Measurements from ENCODE around the gene ABHD15.

DNA sequence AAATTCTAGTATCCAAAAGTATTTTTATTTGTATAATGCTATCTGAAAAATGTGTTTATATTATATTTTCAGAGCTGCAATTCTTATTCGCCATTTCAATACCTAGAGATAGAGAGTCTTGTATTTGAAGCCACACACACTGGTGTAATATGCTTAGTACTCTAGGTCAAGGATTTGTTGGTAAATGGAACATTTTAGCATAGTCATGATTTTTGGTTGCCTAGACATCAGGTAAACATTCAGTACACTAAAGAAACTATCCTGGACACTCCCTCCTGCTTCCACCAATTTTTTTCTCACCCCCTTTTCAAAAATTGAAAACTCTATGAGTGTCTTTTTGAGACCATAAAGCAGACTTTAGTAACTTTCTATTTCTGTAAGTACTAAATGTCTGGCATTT lies 20.8 kb downstream of the ABHD15 start:
- TF ChIP-seq CTCF (IDR thresholded peaks at IDR 0.05) (no peak), POLR2A (IDR thresholded peaks at IDR 0.05) (no peak), EP300 (IDR thresholded peaks at IDR 0.05) (no peak)
